ENCODE results near the gene NDUFAF8.

The NDUFAF8 gene

GRCh38 chr17:81207610-81208581 lies 31.2 kb upstream of the NDUFAF8 start:
- Mint-ChIP-seq H3K4me1 (no peaks in the 10 kb centered on the region), H3K27ac (ENCODE audit: low read depth) (peak overlapping the region; percentile 80), H3K9me3 (no peaks in the 10 kb centered on the region), H3K4me3 (no peak overlapping the region), H3K36me3 (ENCODE audit: insufficient read depth) (peaks cover 2% of the 10 kb centered on the region), H3K27me3 (no peaks in the 10 kb centered on the region)
- ATAC-seq (replicated peaks; ENCODE audit: extremely low read depth, poor library complexity, severe bottlenecking) (no peak), DNase-seq (ENCODE audit: low spot score in 2 of 2) (no peak)

GRCh38 chr17:81208651-81209050 lies 30.5 kb upstream of the NDUFAF8 start:
- DNase-seq (ENCODE audit: low spot score in 2 of 2): no peak
- Mint-ChIP-seq H3K4me1 (no peaks in the 10 kb centered on the region), H3K27ac (ENCODE audit: low read depth) (no peak overlapping the region), H3K4me3 (no peak overlapping the region), H3K36me3 (ENCODE audit: insufficient read depth) (peaks cover 2% of the 10 kb centered on the region), H3K27me3 (no peaks in the 10 kb centered on the region), H3K9me3 (no peaks in the 10 kb centered on the region)
- no peak for ATAC-seq (replicated peaks; ENCODE audit: extremely low read depth, poor library complexity, severe bottlenecking)

DNA sequence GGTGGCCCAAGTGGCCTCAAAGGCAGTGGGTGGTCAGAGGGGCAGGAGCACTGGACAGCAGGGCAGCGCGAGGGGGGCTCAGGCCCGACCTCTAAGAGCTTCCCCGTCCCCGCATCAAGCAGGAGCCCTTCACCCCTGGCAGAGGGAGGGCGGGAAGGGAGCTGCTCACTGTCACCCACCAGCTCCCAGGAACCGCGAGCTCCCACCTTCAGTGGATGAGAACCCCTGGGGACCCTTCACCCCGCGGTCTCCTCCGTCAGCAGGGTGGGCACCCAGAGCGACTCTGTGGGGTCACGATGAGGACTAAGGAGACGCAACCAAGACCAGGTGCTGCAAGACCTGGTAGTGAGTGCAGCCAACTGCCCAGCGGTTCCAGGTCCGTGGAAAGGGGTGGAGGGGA lies 30.0 kb upstream of the NDUFAF8 start:
- peaks cover 2% of the 10 kb centered on the region for H3K36me3 Mint-ChIP-seq (ENCODE audit: insufficient read depth)
- no peaks in the 10 kb centered on the region for H3K9me3 Mint-ChIP-seq
- no peak overlapping the region for H3K27ac Mint-ChIP-seq (ENCODE audit: low read depth)
- ATAC-seq (replicated peaks; ENCODE audit: extremely low read depth, poor library complexity, severe bottlenecking): no peak
- no peak for DNase-seq (ENCODE audit: low spot score in 2 of 2)
- H3K4me1 Mint-ChIP-seq: no peaks in the 10 kb centered on the region
- H3K27me3 Mint-ChIP-seq: no peaks in the 10 kb centered on the region
- no peak overlapping the region for H3K4me3 Mint-ChIP-seq

- ATAC-seq (replicated peaks; ENCODE audit: extremely low read depth, poor library complexity, severe bottlenecking): no peak
- H3K4me1 Mint-ChIP-seq: no peaks in the 10 kb centered on the region
- H3K27ac Mint-ChIP-seq (ENCODE audit: low read depth): no peak overlapping the region
These were observed 28.7 kb upstream of the NDUFAF8 start for GRCh38 chr17:81210466-81210865.

GRCh38 chr17:81210868-81211267 lies 28.2 kb upstream of the NDUFAF8 start:
- DNase-seq (ENCODE audit: low spot score in 2 of 2) (no peak), ATAC-seq (replicated peaks; ENCODE audit: extremely low read depth, poor library complexity, severe bottlenecking) (no peak)
- no peaks in the 10 kb centered on the region for H3K4me1 Mint-ChIP-seq
- no peak overlapping the region for H3K27ac Mint-ChIP-seq (ENCODE audit: low read depth)
- H3K27me3 Mint-ChIP-seq: no peaks in the 10 kb centered on the region
- no peaks in the 10 kb centered on the region for H3K9me3 Mint-ChIP-seq
- H3K4me3 Mint-ChIP-seq: no peak overlapping the region
- H3K36me3 Mint-ChIP-seq (ENCODE audit: insufficient read depth): peaks cover 2% of the 10 kb centered on the region

More at GRCh38 chr17:81210466-81210865, 28.7 kb upstream of the NDUFAF8 start:
- no peaks in the 10 kb centered on the region for H3K27me3 Mint-ChIP-seq
- H3K9me3 Mint-ChIP-seq: no peaks in the 10 kb centered on the region
- DNase-seq (ENCODE audit: low spot score in 2 of 2): no peak
- H3K36me3 Mint-ChIP-seq (ENCODE audit: insufficient read depth): peaks cover 2% of the 10 kb centered on the region
- no peak overlapping the region for H3K4me3 Mint-ChIP-seq

DNA sequence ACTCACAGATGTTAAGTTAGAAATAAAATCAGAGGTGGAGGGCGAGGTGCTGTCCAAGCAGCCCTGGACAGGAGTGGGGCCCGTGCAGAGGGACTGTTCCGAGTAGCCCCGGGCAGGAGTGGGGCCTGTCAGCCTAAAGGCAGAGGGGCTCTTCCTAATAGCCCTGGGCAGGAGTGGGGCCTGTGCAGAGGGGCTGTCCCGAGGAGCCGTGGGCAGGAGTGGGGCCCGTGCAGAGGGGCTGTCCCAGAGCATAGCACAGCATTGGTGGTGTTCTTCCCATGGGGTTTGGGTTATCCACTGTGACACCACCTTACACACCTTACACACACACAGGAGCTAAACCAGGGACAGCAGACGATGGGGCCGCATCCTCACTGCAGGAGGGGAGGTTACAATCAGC lies 26.8 kb upstream of the NDUFAF8 start:
- H3K4me3 Mint-ChIP-seq: no peak overlapping the region
- H3K36me3 Mint-ChIP-seq (ENCODE audit: insufficient read depth): peaks cover 2% of the 10 kb centered on the region
- no peak for ATAC-seq (replicated peaks; ENCODE audit: extremely low read depth, poor library complexity, severe bottlenecking)
- DNase-seq (ENCODE audit: low spot score in 2 of 2): no peak
- no peaks in the 10 kb centered on the region for H3K27me3 Mint-ChIP-seq
- no peaks in the 10 kb centered on the region for H3K9me3 Mint-ChIP-seq
- H3K4me1 Mint-ChIP-seq: no peaks in the 10 kb centered on the region
- H3K27ac Mint-ChIP-seq (ENCODE audit: low read depth): no peak overlapping the region

GRCh38 chr17:81213978-81214377 lies 25.1 kb upstream of the NDUFAF8 start:
- Mint-ChIP-seq H3K4me1 (no peaks in the 10 kb centered on the region), H3K4me3 (no peak overlapping the region), H3K27ac (ENCODE audit: low read depth) (no peak overlapping the region), H3K27me3 (no peaks in the 10 kb centered on the region), H3K9me3 (no peaks in the 10 kb centered on the region), H3K36me3 (ENCODE audit: insufficient read depth) (peaks cover 2% of the 10 kb centered on the region)
- DNase-seq (ENCODE audit: low spot score in 2 of 2) (no peak), ATAC-seq (replicated peaks; ENCODE audit: extremely low read depth, poor library complexity, severe bottlenecking) (no peak)

- ATAC-seq (replicated peaks; ENCODE audit: extremely low read depth, poor library complexity, severe bottlenecking): no peak
- Mint-ChIP-seq H3K4me3 (no peak overlapping the region), H3K27me3 (no peaks in the 10 kb centered on the region), H3K36me3 (ENCODE audit: insufficient read depth) (peaks cover 5% of the 10 kb centered on the region), H3K9me3 (no peaks in the 10 kb centered on the region), H3K4me1 (no peaks in the 10 kb centered on the region), H3K27ac (ENCODE audit: low read depth) (no peak overlapping the region)
- no peak for DNase-seq (ENCODE audit: low spot score in 2 of 2)
These were observed 21.6 kb upstream of the NDUFAF8 start for GRCh38 chr17:81217491-81217890.

- no peak overlapping the region for H3K27ac Mint-ChIP-seq (ENCODE audit: low read depth)
- no peaks in the 10 kb centered on the region for H3K27me3 Mint-ChIP-seq
- no peak overlapping the region for H3K4me3 Mint-ChIP-seq
- H3K36me3 Mint-ChIP-seq (ENCODE audit: insufficient read depth): peaks cover 5% of the 10 kb centered on the region
- ATAC-seq (replicated peaks; ENCODE audit: extremely low read depth, poor library complexity, severe bottlenecking) (no peak), DNase-seq (ENCODE audit: low spot score in 2 of 2) (no peak)
- H3K9me3 Mint-ChIP-seq: no peaks in the 10 kb centered on the region
- H3K4me1 Mint-ChIP-seq: peaks cover 7% of the 10 kb centered on the region
These were observed 20.7 kb upstream of the NDUFAF8 start for GRCh38 chr17:81218459-81218858.

GRCh38 chr17:81218991-81219390 lies 20.1 kb upstream of the NDUFAF8 start:
- no peaks in the 10 kb centered on the region for H3K9me3 Mint-ChIP-seq
- DNase-seq (ENCODE audit: low spot score in 2 of 2) (no peak), ATAC-seq (replicated peaks; ENCODE audit: extremely low read depth, poor library complexity, severe bottlenecking) (no peak)
- H3K4me3 Mint-ChIP-seq: no peak overlapping the region
- peaks cover 12% of the 10 kb centered on the region for H3K4me1 Mint-ChIP-seq
- H3K27me3 Mint-ChIP-seq: no peaks in the 10 kb centered on the region
- peaks cover 5% of the 10 kb centered on the region for H3K36me3 Mint-ChIP-seq (ENCODE audit: insufficient read depth)
- H3K27ac Mint-ChIP-seq (ENCODE audit: low read depth): no peak overlapping the region

DNA sequence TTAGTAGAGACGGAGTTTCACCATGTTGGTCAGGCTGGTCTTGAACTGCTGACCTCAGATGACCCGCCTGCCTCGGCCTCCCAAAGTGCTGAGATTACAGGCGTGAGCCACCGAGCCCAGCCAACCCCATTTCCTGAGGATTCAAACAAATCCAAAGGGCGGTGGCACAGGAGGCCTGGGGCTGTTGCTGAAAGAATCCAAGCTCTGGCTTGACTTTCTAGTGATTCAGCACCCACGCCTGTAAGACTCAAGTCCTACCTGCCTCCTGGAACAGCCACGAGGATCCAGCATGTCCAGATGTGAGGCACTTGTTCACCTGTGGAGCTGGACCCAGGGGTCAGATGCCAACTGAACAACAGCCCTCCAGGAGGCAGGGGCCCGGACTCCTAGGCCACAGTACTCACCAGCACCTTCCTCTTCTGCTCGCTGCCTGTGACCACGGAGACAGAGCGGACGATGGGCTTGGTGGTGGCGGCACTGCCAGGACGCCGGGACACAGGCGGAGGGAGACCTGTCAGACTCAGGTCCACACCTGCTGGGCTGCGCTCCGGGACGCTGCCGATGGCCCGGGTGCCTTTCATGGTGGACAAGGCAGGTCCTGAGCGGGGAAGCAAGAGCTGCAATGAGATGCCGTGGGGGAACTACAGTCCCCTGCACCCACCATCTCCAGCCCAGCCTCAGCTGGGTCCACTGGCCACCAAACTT lies 19.5 kb upstream of the NDUFAF8 start:
- Mint-ChIP-seq H3K27ac (ENCODE audit: low read depth) (no peak overlapping the region), H3K9me3 (no peaks in the 10 kb centered on the region), H3K4me1 (peaks cover 12% of the 10 kb centered on the region), H3K27me3 (no peaks in the 10 kb centered on the region), H3K36me3 (ENCODE audit: insufficient read depth) (peaks cover 5% of the 10 kb centered on the region), H3K4me3 (no peak overlapping the region)
- ATAC-seq (replicated peaks; ENCODE audit: extremely low read depth, poor library complexity, severe bottlenecking) (no peak), DNase-seq (ENCODE audit: low spot score in 2 of 2) (no peak)

DNA sequence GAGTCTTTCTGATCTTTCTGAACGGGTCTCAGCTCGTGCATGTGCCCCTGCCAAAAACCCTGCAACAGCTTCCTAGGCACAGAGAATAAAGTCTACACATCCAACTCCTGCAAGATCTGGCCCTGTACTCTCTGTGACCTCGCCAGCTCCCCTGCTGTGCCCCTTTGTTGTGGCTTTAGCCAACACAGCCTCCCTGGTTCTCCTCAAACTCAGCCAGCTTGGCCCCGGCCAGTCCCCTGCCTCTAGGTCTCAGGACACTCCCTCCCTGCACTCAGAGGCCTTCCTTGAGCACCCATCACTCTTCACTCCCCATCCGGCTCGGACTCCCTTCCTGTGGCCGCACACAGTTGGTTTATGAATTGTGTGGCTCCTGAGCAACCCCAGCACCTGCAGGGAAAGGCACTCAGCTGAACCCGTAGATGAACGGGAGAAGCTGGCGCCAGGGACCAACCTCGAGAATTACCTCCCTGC lies 17.7 kb upstream of the NDUFAF8 start:
- no peak for DNase-seq (ENCODE audit: low spot score in 2 of 2)
- Mint-ChIP-seq H3K4me3 (peak overlapping the region; percentile 78), H3K27me3 (no peaks in the 10 kb centered on the region), H3K36me3 (ENCODE audit: insufficient read depth) (peaks cover 7% of the 10 kb centered on the region), H3K9me3 (no peaks in the 10 kb centered on the region), H3K4me1 (peaks cover 12% of the 10 kb centered on the region), H3K27ac (ENCODE audit: low read depth) (no peak overlapping the region)
- no peak for ATAC-seq (replicated peaks; ENCODE audit: extremely low read depth, poor library complexity, severe bottlenecking)
